HG03342 (cell line): ENCODE results near the gene VGLL4.

Source experiments
- ATAC-seq: cut with Tn5 transposase; IDR thresholded peaks from one replicate; pipeline ENCODE4 v1.9.1; 2021; ENCODE audit warnings: mild to moderate bottlenecking, moderate library complexity; ENCODE audit not compliant: unreplicated experiment

VGLL4 gene

GRCh38 chr3:11554666-11555065, 89.0 kb downstream of the VGLL4 start:
- ATAC-seq = no peak

GRCh38 chr3:11554236-11554610, 89.5 kb downstream of the VGLL4 start:
- ATAC-seq = no peak

GRCh38 chr3:11553436-11554235, 90.1 kb downstream of the VGLL4 start:
- no peak for ATAC-seq

- ATAC-seq = no peak
Measured at GRCh38 chr3:11552289-11553264, 91.1 kb downstream of the VGLL4 start.

- ATAC-seq = no peak
Measured at GRCh38 chr3:11551036-11551435, 92.7 kb downstream of the VGLL4 start.

GRCh38 chr3:11549580-11550140, 94.1 kb downstream of the VGLL4 start:
- ATAC-seq = no peak

GRCh38 chr3:11548721-11549131, 95.0 kb downstream of the VGLL4 start:
- no peak for ATAC-seq

GRCh38 chr3:11547498-11547897, 96.2 kb downstream of the VGLL4 start:
- no peak for ATAC-seq

GRCh38 chr3:11546657-11547302, 96.9 kb downstream of the VGLL4 start:
- ATAC-seq = no peak

- ATAC-seq = no peak
Measured at GRCh38 chr3:11545186-11545851, 98.4 kb downstream of the VGLL4 start.

GRCh38 chr3:11544412-11545181, 99.1 kb downstream of the VGLL4 start:
- ATAC-seq = no peak

- no peak for ATAC-seq
Measured at GRCh38 chr3:11543948-11544387, 99.7 kb downstream of the VGLL4 start.

- ATAC-seq = no peak
Measured at GRCh38 chr3:11543141-11543947, 100.4 kb downstream of the VGLL4 start.

- no peak for ATAC-seq
Measured at GRCh38 chr3:11542551-11542950, 101.2 kb downstream of the VGLL4 start.

- no peak for ATAC-seq
Measured at GRCh38 chr3:11541321-11542303, 102.1 kb downstream of the VGLL4 start.

- ATAC-seq = no peak
Measured at GRCh38 chr3:11539677-11540076, 104.0 kb downstream of the VGLL4 start.

- no peak for ATAC-seq
Measured at GRCh38 chr3:11539218-11539617, 104.5 kb downstream of the VGLL4 start.

- no peak for ATAC-seq
Measured at GRCh38 chr3:11538581-11538980, 105.1 kb downstream of the VGLL4 start.
